HFFc6 (cell line): Measurements from ENCODE around the gene ITPK1. TPM values are rescaled to one million over a fixed set of nuclear protein-coding genes. Genes with fewer than 3 reads are reported as not detected.

Experiments
- DNase-seq: peaks from one replicate; pipeline ENCODE4 v3.0.0-alpha.2; 2018
- H3K27ac Mint-ChIP-seq: 2 replicates; pipeline ENCODE4 v1.8.0; 2020; ENCODE audit warnings: mild to moderate bottlenecking, mixed read lengths
- H3K27me3 Mint-ChIP-seq: 2 replicates; pipeline ENCODE4 v1.8.0; 2021; ENCODE audit warnings: mild to moderate bottlenecking, moderate library complexity, mixed read lengths; ENCODE audit not compliant: insufficient read depth
- H3K36me3 Mint-ChIP-seq: 2 replicates; pipeline ENCODE4 v1.8.0; 2021; ENCODE audit warnings: low read depth, mixed read lengths
- H3K4me1 Mint-ChIP-seq: 2 replicates; pipeline ENCODE4 v1.8.0; 2020; ENCODE audit warnings: low read depth, mixed read lengths
- H3K4me3 Mint-ChIP-seq: 2 replicates; pipeline ENCODE4 v1.8.0; 2020; ENCODE audit warnings: mild to moderate bottlenecking, moderate library complexity, mixed read lengths
- H3K9me3 Mint-ChIP-seq: 2 replicates; pipeline ENCODE4 v1.8.0; 2020; ENCODE audit warnings: mild to moderate bottlenecking, mixed read lengths
- total RNA-seq, 6 experiments: library from RNA; stranded (reverse); fragmentation: NEBNext Ultra II Directional; extraction: Animal tissue kit (Norgen Biotek cat#: 25700); gene quantifications; 2 replicates in 1 of 6; 3 replicates in 5 of 6; pipeline ENCODE4 v1.2.3, GENCODE V29; 2021
- TF ChIP-seq, protein P1 (sequence below): fragments of 200-600 bp; sonication (generic); IDR thresholded peaks from 2 replicates; pipeline ENCODE4 v1.5.0; 2021; ENCODE audit warnings: antibody characterized with exemption, mild to moderate bottlenecking

Gene ITPK1
- total RNA-seq, 6 experiments from 2014 or later, result 27.3 to 38.1 (median 32.4) TPM

DNA sequence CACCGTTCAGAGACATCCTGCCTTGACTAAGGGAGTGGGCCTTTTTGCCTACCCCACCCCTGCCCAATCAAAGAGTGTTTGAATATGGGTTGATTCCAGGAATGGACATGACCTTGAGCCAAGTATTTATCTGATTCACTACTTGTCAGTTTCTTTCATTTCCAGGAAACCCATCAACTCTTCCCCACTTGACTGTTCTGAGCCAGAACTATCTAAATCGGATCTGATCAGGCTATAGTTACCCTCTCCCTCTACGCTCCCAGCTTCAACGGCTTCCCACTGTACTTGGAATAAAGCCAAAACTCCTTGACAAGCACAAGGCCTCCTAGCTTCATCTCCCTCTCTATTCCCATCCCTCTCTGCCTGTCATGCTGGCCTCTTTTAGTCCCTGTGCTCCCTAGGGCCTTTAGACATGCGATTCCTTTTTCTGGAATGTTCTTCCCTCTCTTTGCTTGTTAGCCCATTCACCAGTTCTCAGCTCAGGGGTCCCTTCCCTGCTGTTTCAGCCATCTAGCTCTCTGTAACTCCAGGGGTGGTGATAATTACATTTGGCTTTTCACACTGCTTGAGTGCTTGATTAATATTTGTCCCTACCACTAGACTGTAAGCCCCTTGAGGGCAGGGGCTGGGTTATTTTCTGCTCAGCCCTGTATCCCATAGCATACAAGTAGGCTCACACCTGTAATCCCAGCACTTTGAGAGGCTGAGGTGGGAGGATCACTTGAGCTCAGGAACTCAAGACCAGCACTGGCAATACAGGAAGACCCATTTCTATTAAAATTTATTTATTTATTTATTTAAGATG is 5.5 kb upstream of the ITPK1 start:
- Mint-ChIP-seq H3K36me3 (no peaks in the 10 kb centered on the region), H3K27ac (no peak overlapping the region), H3K9me3 (no peaks in the 10 kb centered on the region), H3K4me3 (no peak overlapping the region), H3K27me3 (peaks cover 5% of the 10 kb centered on the region), H3K4me1 (peaks cover 7% of the 10 kb centered on the region)
- no peak for DNase-seq
- TF ChIP-seq, protein P1, sequence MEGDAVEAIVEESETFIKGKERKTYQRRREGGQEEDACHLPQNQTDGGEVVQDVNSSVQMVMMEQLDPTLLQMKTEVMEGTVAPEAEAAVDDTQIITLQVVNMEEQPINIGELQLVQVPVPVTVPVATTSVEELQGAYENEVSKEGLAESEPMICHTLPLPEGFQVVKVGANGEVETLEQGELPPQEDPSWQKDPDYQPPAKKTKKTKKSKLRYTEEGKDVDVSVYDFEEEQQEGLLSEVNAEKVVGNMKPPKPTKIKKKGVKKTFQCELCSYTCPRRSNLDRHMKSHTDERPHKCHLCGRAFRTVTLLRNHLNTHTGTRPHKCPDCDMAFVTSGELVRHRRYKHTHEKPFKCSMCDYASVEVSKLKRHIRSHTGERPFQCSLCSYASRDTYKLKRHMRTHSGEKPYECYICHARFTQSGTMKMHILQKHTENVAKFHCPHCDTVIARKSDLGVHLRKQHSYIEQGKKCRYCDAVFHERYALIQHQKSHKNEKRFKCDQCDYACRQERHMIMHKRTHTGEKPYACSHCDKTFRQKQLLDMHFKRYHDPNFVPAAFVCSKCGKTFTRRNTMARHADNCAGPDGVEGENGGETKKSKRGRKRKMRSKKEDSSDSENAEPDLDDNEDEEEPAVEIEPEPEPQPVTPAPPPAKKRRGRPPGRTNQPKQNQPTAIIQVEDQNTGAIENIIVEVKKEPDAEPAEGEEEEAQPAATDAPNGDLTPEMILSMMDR, result no peak

DNA sequence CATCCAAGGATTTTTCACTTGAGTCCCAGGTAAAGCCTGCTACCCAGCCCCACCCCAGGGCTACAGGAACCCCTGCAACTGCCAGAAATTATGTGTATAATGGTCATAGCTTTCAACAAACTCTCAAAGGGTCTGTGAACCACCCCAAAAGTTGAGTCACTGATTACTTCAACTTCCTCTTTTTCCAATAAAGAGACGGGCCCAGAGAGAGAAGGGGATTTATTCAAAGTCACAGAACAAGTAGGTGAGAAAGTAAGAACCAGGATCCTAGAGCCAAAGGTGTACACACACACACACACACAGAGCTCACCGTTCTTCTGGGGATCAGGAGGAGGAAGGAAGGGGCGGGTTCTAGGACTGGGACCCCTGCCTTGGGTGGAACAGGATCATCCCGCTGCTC is 4.8 kb upstream of the ITPK1 start:
- DNase-seq, result no peak
- TF ChIP-seq, protein P1, result no peak
- Mint-ChIP-seq H3K9me3 (no peaks in the 10 kb centered on the region), H3K4me3 (no peak overlapping the region), H3K36me3 (no peaks in the 10 kb centered on the region), H3K27me3 (peaks cover 5% of the 10 kb centered on the region), H3K4me1 (peaks cover 8% of the 10 kb centered on the region), H3K27ac (no peak overlapping the region)

DNA sequence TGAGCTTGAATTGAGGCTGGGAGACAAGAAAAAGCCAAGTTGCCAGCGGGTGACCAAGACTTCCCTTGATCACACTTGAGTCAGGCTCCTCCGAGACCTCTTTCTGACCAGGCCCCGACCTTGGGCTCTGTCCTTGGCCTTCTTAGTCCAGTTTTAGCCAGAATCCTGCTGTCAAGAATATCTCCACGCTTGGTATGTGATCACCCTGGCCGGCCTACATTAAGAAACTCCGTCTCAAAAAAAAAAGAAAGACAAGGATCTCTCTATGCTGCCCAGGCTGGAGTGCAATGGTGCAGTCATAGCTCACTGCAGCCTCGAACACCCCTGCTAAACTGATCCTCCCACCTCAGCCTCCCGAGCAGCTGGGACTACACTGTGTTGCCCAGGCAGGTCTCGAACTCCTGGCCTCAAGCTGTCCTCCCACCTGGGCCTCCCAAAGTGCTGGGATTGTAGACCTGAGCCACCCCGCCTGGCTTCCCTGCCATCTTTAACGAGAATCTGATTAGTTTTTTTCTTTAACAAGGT is 1.0 kb upstream of the ITPK1 start:
- peak overlapping the region; percentile 58 for H3K27ac Mint-ChIP-seq
- no peak for DNase-seq
- peaks cover 28% of the 10 kb centered on the region for H3K4me1 Mint-ChIP-seq
- no peaks in the 10 kb centered on the region for H3K9me3 Mint-ChIP-seq
- peak overlapping the region; percentile 76 for H3K4me3 Mint-ChIP-seq
- H3K27me3 Mint-ChIP-seq, result peaks cover 3% of the 10 kb centered on the region; the same call in 1 of the 2 replicates
- H3K36me3 Mint-ChIP-seq, result no peaks in the 10 kb centered on the region
- TF ChIP-seq, protein P1, result no peak

DNA sequence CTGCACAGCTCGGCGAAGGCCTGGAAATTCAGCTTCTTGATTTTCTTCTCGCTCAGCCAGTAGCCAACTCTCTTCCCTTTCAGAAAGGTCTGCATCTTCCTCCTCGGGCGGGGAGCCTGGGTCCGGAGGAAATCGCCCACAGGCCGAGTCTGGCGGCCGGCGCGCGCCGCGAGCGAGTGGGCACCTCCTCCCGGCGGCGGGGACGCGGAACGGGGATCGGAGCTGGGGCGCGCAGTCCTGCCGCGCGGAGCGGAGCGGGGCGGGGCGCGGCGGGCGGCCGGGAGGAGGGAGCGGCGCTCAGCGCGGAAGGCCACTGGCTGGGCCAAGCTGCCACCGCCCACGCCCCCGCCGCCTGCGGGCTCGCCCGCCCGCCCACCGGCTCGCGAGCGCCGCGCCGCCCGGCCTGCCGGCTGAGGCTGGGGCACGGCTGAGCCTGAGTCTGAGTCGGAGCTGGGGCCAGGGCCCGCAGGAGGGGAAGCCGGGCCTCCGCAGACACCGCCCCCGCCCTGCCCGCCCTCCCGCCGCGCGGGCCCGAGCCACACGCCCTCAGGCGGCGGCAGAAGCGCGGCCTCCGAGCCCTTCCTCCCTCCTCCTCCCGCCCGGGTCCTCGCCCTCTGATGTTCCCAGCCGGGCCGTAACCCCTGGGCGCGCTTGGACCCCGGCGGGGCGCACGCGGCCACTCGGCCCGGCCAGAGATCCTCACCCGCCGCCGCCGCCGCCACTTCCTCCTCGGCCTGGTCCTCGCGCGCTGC is 480 bp downstream of the ITPK1 start:
- no peaks in the 10 kb centered on the region for H3K9me3 Mint-ChIP-seq
- H3K27ac Mint-ChIP-seq, result peak overlapping the region; percentile 26; the same call in 1 of the 2 replicates
- H3K36me3 Mint-ChIP-seq, result no peaks in the 10 kb centered on the region
- peaks cover 28% of the 10 kb centered on the region for H3K4me1 Mint-ChIP-seq
- TF ChIP-seq, protein P1, result no peak; the same call in 1 of the 2 replicates
- DNase-seq, result peak; percentile 78
- peak overlapping the region; percentile 88 for H3K4me3 Mint-ChIP-seq
- peaks cover 1% of the 10 kb centered on the region; the same call in 1 of the 2 replicates for H3K27me3 Mint-ChIP-seq

DNA sequence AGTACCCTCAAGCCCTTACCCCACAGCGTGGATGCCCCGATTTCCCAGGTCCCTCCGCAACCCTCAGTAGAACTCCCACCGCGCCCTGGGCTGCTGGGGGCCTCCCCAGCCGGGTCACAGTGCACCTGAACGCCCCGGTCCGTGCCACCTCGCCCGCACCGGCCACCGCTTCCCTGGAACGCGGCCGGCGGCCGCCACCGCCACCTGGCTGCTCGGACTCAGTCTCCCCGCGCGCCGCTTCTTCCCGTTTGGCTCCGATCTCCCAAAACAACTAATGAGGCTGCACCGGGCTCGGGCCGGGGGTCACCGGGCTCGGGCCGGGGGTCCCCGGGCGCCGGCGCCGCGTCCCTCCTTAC is 1.0 kb downstream of the ITPK1 start:
- H3K36me3 Mint-ChIP-seq, result no peaks in the 10 kb centered on the region
- H3K4me1 Mint-ChIP-seq, result peaks cover 28% of the 10 kb centered on the region
- DNase-seq, result no peak
- no peak overlapping the region for H3K27ac Mint-ChIP-seq
- peak overlapping the region; percentile 88 for H3K4me3 Mint-ChIP-seq
- TF ChIP-seq, protein P1, result no peak
- peaks cover 1% of the 10 kb centered on the region; the same call in 1 of the 2 replicates for H3K27me3 Mint-ChIP-seq
- no peaks in the 10 kb centered on the region for H3K9me3 Mint-ChIP-seq
